ENCODE measurements around the gene DSCAM.

DNA sequence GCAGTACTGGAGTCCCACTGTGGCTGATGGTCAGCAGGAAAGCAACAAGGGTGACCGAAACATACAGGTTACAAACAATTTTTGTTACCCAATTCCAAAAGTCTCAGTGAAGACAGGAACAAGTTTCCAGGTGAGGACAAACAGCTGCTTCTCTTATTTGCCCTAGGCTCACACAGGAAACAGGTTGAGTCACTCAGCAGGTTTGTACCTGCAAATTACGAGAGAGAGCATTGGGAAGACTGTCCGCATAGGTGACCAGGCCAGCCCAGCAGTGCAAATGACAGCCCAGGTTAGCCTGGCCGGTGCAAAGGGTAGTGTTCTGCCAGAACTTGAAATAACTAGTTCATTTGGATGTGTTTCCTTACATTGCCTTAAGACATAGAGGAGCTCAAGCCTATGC lies 40.0 kb upstream of the DSCAM start:
- TF ChIP-seq CTCF (IDR thresholded peaks at IDR 0.05), result no peak
- no peak for TF ChIP-seq EZH2 (IDR thresholded peaks at IDR 0.05; ENCODE audit: borderline replicate concordance, insufficient read depth, low read depth, low read length, poor library complexity, severe bottlenecking)
